Measurements from ENCODE around the gene CELF4. TPM values are rescaled to one million over a fixed set of nuclear protein-coding genes. Genes with fewer than 3 reads are reported as not detected.

CELF4 gene
- total RNA-seq, 2 experiments from 2014 or later: not detected

- CTCF ChIA-PET: no interaction called here
These were observed 15.3 kb downstream of the CELF4 start for GRCh38 chr18:37550118-37550875.

GRCh38 chr18:37548679-37549289 lies 16.8 kb downstream of the CELF4 start:
- POLR2A ChIA-PET: no interaction called here
- CTCF ChIA-PET: no interaction called here

More at GRCh38 chr18:37550118-37550875, 15.3 kb downstream of the CELF4 start:
- POLR2A ChIA-PET: no interaction called here

- POLR2A ChIA-PET: no interaction called here
- CTCF ChIA-PET: interaction anchor here (1.6 kb wide), 1 partner anchor 9 kb away, joined by 4 read pairs; no protein-coding TSS in a partner anchor
These were observed 18.3 kb downstream of the CELF4 start for GRCh38 chr18:37547196-37547827.

GRCh38 chr18:37546651-37547050 lies 18.9 kb downstream of the CELF4 start:
- ChIA-PET CTCF (interaction anchor here (1.6 kb wide), 1 partner anchor 8 kb away, joined by 4 read pairs; no protein-coding TSS in a partner anchor), POLR2A (no interaction called here)

GRCh38 chr18:37546272-37546537 lies 19.4 kb downstream of the CELF4 start:
- ChIA-PET CTCF (interaction anchor here (1.6 kb wide), 1 partner anchor 8 kb away, joined by 4 read pairs; no protein-coding TSS in a partner anchor), POLR2A (no interaction called here)

- CTCF ChIA-PET: interaction anchor here (1.6 kb wide), 1 partner anchor 7 kb away, joined by 4 read pairs; no protein-coding TSS in a partner anchor
- POLR2A ChIA-PET: no interaction called here
These were observed 19.9 kb downstream of the CELF4 start for GRCh38 chr18:37545461-37546271.

- POLR2A ChIA-PET: no interaction called here
- CTCF ChIA-PET: no interaction called here
These were observed 20.9 kb downstream of the CELF4 start for GRCh38 chr18:37544713-37545112.

GRCh38 chr18:37544217-37544616 lies 21.4 kb downstream of the CELF4 start:
- ChIA-PET CTCF (no interaction called here), POLR2A (no interaction called here)

- ChIA-PET CTCF (no interaction called here), POLR2A (no interaction called here)
These were observed 22.3 kb downstream of the CELF4 start for GRCh38 chr18:37543321-37543720.

- ChIA-PET POLR2A (no interaction called here), CTCF (no interaction called here)
These were observed 24.1 kb downstream of the CELF4 start for GRCh38 chr18:37541517-37541916.

- POLR2A ChIA-PET: no interaction called here
- CTCF ChIA-PET: no interaction called here
These were observed 25.0 kb downstream of the CELF4 start for GRCh38 chr18:37540424-37541138.

- CTCF ChIA-PET: interaction anchor here (1.8 kb wide), 1 partner anchor 8 kb away, joined by 4 read pairs; no protein-coding TSS in a partner anchor
- POLR2A ChIA-PET: no interaction called here
These were observed 26.4 kb downstream of the CELF4 start for GRCh38 chr18:37539236-37539635.

GRCh38 chr18:37538526-37539205 lies 26.9 kb downstream of the CELF4 start:
- POLR2A ChIA-PET: no interaction called here
- CTCF ChIA-PET: interaction anchor here (1.8 kb wide), 1 partner anchor 8 kb away, joined by 4 read pairs; no protein-coding TSS in a partner anchor

GRCh38 chr18:37537868-37538525 lies 27.6 kb downstream of the CELF4 start:
- ChIA-PET CTCF (interaction anchor here (1.8 kb wide), 1 partner anchor 9 kb away, joined by 4 read pairs; no protein-coding TSS in a partner anchor), POLR2A (no interaction called here)

GRCh38 chr18:37536656-37537055 lies 28.9 kb downstream of the CELF4 start:
- POLR2A ChIA-PET: no interaction called here
- CTCF ChIA-PET: no interaction called here

- CTCF ChIA-PET: no interaction called here
- POLR2A ChIA-PET: no interaction called here
These were observed 29.6 kb downstream of the CELF4 start for GRCh38 chr18:37535968-37536367.

GRCh38 chr18:37534627-37535026 lies 31.0 kb downstream of the CELF4 start:
- ChIA-PET CTCF (interaction anchor here (0.6 to 0.7 kb wide), 2 partner anchors 187 to 531 kb away, joined by 3 read pairs; no protein-coding TSS in a partner anchor), POLR2A (no interaction called here)

Data from activated CD8-positive, alpha-beta memory T cell treated with anti-CD3 and anti-CD28 coated beads for 36 hours (primary cell).